SHP77 (cell line): ENCODE data around the gene RPL5.

Source experiments
- DNase-seq, 2 experiments: peaks; one replicate each; lab custom pipeline; 2025; lab: John Stamatoyannopoulos, UW

RPL5 gene

GRCh38 chr1:92820024-92820423, 11.8 kb upstream of the RPL5 start:
- DNase-seq: no peak

GRCh38 chr1:92820551-92820950, 11.3 kb upstream of the RPL5 start:
- DNase-seq: no peak

DNA sequence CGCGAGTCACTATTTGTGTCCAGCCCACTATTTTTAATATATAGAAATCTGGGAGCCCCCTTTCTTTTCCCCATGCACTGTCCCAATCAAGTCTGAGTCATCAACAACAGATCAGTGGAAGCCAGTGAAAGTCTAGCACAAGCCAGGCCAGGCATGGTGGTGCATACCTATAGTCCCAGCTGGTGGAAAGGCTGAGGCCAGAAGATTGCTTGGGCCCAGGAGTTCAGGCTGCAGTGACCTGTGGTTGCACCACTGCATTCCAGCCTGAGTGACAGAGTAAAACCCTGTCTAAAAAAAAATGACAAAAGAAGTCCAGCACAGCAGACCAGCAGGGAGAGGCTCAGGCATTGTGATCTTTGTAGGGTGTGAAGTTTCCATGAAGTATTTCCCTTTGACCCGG, 9.0 kb upstream of the RPL5 start:
- DNase-seq: no peak

DNA sequence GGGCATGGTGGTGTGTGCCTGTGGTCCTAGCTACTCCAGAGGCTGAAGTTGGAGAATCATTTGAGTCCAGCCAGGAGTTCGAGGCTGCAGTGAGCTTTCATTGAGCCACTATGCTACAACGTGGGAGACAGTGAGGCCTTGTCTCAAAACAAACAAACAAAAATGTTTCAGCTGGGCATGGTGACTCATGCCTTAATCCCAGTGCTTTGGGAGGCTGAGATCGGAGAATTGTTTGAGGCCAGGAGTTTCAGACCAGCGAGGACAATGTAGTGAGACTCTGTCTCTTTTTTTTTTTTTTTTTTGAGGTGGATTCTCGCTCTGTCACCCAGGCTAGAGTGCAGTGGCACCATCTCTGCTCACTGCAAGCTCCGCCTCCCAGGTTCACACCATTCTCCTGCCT, 5.0 kb upstream of the RPL5 start:
- DNase-seq: no peak

GRCh38 chr1:92831368-92831761, 475 bp upstream of the RPL5 start:
- no peak for DNase-seq

DNA sequence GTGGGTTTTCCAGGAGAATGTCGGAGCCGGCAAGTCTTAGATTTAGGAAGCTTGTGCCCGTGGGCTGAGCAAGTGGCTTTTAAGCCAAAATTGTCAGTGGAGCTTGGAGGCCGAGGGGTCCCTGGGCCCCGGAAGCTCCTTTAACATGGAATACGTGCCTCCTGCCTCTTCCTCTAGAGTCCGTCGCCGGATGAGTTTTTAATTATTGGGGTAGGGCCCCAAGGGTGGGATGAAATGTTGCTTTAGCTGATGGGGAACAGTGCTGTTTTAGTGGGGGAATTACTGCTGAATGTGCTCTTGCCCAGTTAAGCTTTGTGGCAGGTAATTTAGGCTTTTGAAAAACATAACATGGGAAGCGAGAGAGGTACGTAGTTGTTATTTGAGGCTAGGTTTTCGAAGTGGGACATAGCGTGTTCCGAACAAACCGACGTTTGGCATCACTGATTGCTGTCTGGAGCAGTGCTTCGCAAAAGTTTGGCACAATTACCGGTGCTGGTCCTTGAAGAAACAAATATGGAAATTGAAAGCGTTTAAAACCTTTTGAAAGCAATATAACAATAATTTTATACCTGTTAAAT, 786 bp downstream of the RPL5 start:
- no peak for DNase-seq

GRCh38 chr1:92833840-92834239, 2.0 kb downstream of the RPL5 start:
- no peak for DNase-seq

DNA sequence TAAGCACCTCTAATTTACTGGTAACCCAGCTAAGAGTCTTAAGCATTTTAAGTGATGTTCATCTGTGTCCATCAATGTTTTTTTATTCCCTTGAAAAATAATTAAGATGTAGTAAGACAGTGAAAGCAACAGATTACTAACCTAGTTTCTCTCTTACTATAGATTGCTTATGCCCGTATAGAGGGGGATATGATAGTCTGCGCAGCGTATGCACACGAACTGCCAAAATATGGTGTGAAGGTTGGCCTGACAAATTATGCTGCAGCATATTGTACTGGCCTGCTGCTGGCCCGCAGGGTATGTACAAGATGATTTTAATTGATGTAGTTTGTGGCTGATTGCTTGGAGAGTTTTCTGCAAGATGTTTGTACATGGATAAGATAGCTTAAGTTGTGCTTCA, 2.8 kb downstream of the RPL5 start:
- DNase-seq: no peak

DNA sequence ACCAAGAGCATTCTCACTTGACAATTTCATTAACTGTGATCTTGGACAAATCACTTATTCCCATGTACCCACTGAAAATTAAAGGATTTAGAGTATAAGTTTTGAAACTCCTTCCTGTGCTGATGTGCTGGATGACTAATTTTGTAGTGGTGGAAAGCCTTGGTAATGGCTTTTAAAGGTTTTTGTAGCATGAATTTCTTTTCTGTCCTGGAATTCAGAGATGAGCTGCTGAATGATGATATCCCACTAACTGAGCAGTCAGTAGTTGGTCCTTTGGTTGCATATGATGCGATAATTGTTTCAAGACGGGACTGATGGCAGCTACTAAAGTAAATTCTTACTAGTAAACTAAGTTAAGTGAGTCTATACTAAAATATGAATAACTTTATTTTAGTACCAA, 5.2 kb downstream of the RPL5 start:
- no peak for DNase-seq

DNA sequence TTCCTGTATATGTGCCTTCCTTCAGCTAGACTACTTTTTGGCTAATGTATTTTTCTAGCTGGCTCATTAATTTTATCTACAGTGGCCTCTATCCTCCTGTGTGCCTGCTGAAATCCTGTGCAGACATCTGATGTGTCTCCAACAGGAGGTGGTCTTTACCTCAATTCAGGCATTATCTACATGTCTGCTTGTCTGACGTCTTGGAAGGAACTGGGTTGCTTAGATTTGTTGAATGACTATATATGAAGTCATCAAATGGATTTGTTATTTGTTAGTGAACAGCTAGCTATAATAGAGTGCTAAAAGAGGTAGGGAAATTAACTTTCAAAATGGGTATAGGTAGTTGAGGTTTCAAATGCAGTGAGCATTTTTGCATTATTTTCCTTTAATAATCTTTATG, 6.7 kb downstream of the RPL5 start:
- DNase-seq: no peak

DNA sequence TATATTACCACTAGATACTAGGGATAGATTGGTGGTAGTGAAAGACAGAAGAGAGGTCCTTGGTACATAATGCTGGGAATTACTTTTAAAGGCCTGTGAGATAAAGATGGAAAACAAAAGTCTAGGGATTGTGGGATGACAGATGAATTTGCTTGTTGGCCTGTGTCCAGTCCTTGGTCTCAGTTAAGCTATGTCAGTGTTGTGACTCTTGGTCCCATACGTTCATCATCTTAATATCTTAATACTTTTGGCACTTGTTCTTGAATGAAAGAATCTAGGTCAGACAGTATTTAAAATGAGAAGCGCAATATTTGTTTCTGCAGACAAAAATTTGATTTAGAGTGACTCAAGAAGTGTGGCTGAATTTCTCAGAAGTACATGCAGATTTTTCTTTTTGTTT, 7.6 kb downstream of the RPL5 start:
- no peak for DNase-seq

DNA sequence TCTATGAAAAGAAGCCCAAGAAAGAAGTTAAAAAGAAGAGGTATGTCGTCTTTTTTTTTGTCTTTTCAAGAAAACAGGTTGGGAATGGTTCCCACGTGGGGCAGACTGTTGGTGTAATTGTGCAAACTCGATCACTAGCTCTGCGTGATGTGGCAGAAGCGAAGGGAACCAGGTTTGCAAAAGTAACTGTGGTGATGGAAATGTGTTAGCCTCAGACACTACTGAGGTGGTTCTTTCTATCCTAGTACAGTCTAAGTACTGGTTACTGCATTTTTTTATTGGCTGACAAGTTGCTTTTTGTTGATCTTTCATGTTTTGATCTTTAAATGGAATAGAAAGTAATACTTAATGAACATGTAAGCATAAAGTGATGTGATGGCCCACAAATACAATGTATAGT, 8.8 kb downstream of the RPL5 start:
- no peak for DNase-seq

- DNase-seq: no peak
These were observed 10.5 kb downstream of the RPL5 start for GRCh38 chr1:92842082-92843045.

- no peak for DNase-seq
These were observed 11.2 kb downstream of the RPL5 start for GRCh38 chr1:92843046-92843423.

DNA sequence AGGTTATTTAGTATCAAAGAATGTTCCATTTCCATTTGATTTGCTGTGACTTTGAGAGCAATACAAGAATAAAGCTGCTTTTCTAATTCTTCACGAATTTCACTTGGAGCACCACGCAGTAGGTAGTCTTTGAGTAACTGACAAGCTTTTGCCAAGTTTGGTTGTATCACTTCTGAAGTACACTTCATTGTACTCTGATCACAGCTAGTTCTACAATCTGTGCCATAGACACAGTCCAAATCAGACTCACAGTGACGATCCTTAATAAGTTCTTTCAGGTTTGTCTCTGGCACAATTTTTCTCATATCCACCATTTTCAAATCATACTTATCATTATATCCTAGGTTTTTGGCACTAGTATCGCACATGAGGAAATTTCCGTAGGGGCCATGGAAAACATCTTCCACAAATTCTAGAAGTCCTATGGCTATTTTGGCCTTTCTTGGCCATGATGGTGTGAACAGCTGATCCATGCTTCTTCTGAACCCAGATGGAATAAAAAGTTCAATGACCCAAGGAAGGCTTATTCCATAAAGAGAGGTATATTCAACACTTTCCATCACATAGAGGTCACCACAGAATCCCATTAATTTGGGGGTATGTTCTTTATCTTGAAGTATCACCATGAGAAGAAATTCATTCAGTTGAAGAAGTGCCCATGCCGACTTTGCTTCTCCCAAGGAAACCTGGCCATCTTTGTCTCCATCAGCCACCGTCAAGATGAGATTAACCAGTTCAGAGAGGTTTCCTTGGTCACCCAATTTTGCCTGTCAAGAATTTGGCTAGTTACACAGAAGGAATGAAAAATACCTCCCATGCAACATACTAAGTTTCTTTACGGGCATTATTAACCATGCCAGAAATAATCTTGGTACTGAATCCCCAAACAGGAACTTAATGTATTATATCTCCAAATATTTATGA, 11.9 kb downstream of the RPL5 start:
- DNase-seq: no peak

DNA sequence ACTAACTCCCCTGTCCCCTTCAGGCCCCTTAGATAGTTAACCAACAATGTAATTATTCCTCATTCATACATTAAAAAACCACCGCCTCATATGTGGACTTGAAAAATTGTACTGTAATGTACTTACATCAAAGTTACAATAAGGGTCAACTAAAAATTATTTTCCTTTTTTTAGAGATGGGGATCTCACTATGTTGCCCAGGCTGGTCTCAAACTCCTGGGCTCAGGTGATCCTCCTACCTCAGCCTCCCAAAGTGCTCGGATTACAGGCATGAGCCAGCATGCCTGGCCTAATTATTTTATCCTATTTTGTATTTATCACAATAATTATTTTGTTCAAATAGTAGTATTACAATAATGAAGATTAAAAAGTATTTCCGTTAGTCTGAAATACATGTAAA, 12.6 kb downstream of the RPL5 start:
- DNase-seq: no peak

GRCh38 chr1:92845908-92846307, 14.1 kb downstream of the RPL5 start:
- no peak for DNase-seq

DNA sequence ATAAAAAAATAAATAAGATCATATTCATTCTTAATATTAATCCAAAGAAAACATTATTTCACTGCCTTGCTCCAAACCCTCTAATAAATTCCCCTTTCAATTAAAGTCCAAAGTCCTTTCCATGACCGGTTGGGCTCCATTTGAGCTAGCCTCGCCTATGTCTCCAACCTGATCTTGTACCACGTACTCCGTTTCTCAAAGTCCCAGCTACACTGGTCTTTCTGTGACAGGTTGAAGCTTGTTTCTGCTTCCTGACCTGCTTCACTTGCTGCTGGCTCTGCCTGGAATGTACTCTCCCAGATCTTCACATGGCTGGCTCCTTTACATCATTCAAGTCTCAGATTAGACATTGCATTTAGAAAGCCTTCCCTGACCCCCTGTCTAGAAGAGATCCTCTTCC, 16.4 kb downstream of the RPL5 start:
- no peak for DNase-seq

DNA sequence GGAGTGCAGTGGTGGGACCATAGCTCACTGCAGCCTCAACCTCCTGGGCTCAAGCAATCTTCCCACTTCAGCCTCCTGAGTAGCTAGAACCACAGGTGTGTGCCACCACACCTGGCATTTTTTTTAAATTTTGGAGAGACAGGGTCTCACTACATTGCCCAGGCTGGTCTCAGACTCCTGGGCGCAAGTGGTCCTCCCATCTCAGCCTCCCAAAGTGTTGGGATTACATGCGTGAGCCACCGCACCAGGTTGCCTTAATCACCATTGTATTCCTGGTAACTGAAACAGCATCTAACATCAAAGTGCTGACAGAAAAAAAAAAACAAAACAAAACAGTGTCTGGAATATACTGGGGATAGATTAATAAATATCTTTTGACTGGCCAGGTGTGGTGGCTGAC, 18.2 kb downstream of the RPL5 start:
- no peak for DNase-seq

- DNase-seq: peak in 1 of 2 experiments; percentile 10
These were observed 19.9 kb downstream of the RPL5 start for GRCh38 chr1:92851729-92852128.

DNA sequence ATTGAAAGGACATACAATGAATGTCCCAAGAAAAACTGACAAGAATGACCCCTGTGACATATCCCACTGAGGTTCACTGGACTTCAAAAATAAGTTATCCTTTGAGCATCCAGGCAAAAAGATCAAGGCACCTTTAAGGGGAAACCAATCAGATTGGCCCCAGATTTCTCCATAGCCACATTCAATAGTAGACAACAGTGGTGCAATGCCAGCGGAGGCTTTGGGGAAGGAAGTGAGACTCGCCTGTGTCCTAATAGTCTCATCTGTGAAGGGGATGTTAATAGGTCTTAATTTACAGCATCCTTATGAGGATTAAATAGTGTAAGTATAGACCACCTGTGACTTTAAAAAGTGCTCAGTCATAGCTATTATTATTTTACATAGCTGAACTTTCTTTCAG, 21.5 kb downstream of the RPL5 start:
- DNase-seq: no peak

DNA sequence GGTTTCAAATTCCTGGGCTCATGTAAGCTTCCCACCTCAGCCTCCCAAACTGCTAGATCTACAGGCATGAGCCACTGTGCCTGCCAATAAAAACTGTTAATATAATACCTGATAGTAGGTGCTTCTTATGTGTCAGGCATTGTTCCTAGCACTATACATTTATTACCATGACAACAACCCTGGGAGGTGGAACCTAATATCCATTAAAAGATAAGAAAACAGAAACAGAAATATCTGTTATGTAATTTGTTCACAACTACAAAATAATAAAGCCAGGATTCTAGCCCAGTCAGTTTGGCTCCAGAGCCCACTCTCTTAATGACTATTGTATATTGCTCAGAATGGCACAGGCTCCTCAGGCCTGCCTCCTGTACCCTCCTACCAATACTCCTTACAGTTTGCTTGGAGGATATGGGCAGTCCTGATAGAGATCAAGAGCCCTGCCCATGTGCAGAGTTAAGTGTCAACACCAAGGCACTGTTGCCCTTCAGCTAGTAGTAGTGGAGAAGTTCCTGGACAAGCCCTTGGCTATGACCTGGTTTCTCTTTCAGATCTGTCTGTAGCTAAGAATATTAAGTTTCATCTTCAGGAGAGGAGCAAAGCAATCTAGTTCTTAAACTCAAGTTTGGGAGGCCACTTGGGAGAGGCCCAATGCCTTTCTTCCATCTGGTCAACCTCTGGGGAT, 22.4 kb downstream of the RPL5 start:
- DNase-seq: no peak
